ENCODE measurements around the gene IFT52.
"Not testable (repeated sequence)": the region's sequence is repeated elsewhere in the genome, so short reads cannot be mapped to it uniquely, and the experiment has no call there.

Gene IFT52

DNA sequence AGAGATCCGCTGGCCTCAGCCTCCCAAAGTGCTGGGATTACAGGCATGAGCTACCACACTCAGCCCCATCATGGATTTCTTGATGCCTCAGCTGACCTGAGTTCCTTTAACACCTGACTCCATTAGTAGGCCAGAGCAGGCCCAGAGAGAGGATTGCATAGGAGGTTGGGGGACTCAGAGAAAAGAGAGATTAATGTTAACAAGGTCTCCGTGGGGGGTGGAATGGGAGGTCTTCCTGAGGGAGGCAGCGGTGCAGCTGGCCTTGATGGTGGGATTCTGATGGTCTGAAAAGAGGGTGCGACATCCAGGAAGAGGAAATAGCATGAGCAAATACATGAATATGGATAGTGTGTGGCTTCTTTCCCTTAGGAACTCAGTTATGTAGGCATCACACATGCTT lies 22.0 kb upstream of the IFT52 start:
- no peak for DNase-seq

DNA sequence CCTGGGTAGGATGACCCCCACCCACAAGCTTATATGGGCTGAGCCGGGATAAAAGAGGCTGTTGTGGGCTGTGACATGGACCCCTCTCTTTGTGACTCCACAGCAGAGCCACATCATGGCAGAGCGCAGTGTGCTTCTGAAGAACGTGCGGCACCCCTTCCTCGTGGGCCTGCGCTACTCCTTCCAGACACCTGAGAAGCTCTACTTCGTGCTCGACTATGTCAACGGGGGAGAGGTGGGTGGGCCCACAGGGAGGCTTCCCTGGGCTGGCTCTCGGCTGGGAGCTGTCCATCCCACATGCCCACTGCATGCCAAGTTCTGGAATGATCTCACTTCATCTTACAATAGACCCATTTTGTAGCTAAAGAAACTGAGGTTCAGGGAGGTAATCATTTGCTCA lies 21.5 kb upstream of the IFT52 start:
- DNase-seq: no peak

DNA sequence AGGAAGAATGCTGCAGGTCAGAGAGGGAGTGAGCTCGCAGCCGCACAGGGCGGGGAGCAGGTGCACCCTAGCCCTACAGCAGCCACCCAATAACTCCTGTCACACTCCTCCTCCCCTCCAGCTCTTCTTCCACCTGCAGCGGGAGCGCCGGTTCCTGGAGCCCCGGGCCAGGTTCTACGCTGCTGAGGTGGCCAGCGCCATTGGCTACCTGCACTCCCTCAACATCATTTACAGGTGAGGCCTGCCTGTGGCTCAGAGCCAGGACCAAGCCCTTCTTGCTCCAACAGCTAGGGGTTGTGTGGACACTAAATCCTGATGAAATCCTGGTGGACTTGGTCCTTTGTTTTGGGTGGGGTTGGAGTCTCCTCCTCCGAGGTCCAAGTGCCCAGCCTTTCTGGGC lies 20.2 kb upstream of the IFT52 start:
- DNase-seq: no peak

DNA sequence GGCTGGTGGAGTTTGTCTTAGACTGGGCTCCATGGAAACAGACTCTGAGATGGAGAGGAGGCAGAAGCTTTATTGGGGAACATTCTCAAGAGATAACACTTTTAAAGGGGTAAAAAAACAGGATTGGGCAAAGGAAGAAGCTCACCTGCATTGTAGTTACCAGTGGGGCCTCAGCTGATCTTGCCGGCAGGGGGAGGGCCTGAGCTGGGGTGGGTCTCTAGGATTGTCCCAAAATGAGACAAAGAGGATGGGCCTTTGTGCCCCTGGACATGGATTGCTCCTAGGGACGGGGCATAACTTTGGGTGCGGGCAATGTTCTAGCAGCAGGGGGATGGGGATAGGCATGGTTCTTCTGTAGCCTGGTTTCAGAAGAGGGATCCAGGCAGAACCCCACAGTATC lies 19.4 kb upstream of the IFT52 start:
- no peak for DNase-seq

DNA sequence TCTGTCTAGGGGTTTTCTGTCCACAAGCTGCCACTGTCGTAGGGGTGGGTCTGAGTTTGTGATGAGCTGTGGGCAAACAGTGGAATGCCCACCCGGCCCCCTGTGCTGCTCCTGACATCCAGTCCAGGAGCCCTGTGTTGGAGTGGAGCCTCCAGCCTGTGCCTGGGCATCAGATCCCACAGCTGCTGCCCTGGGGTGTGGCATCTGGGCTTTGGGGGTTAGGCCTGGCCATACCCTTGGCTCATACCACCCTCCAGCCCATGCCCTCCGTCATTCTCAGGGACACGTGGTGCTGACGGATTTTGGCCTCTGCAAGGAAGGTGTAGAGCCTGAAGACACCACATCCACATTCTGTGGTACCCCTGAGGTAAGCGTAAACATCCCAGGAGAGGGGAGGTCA lies 19.0 kb upstream of the IFT52 start:
- no peak for DNase-seq

DNA sequence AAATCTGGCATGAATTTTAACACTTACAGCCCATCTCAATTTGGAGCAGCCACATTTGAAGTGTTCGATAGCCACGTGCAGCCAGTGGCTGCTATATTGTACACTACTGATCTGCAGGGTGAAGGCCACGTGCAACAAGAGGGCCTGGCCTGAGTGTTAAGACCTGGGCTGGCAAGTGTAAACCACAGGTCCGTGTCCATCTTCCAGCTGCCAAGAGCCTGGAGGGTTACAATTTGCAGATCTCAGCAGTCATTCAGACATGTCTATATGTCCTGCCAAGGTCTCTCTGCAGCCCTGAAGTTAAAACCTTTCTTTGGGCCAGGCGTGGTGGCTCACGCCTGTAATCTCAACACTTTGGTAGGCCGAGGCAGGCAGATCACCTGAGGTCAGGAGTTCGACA lies 17.8 kb upstream of the IFT52 start:
- DNase-seq: no peak

DNA sequence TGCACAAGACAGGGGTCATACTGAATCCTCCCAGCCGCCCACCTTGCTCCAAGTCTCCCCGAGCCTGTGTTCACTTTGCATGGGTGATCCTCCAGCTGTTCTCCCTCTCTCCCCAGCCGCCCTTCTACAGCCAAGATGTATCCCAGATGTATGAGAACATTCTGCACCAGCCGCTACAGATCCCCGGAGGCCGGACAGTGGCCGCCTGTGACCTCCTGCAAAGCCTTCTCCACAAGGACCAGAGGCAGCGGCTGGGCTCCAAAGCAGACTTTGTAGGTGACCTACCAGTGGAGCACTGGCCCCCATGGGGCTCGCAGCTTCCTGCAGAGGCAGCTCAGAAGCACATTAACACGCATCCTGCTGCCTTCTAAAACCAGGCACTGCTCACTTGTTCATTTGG lies 14.6 kb upstream of the IFT52 start:
- no peak for DNase-seq

DNA sequence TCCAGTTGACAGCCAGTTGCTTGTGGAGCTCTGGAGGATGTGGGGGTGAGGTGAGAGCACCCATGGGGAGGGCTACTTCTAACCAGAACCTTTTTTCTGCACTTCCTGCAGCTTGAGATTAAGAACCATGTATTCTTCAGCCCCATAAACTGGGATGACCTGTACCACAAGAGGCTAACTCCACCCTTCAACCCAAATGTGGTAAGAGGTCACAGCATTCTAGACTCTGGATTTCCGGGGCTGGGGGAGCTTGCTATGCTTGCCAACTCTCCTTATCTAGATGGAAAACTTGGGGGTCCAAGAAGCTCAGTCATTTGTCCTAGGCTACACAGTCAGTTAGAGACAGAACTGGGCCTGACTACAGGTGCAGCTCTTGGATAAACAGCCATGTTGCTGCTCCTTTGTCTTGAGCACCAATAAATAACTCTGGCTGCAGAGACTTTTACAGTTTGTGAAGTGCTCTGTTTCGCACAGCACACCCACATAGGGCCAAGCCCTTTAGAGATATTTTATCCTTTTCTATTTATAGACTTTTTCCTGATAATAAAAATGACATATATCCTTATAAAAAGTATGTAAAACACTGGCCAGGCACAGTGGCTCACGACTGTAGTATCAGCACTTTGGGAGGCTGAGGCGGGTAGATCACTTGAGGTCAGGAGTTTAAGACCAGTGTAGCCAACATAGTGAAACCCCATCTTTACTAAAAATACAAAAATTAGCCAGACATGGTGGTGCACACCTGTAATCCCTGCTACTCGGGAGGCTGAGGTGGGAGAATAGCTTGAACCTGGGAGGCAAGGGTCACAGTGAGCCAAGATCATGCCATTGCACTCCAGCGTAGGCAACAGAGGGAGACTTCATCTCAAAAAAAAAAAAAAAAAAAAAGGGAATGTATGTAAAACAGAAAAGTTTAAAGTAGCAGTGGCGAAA lies 10.6 kb upstream of the IFT52 start:
- no peak for DNase-seq

DNA sequence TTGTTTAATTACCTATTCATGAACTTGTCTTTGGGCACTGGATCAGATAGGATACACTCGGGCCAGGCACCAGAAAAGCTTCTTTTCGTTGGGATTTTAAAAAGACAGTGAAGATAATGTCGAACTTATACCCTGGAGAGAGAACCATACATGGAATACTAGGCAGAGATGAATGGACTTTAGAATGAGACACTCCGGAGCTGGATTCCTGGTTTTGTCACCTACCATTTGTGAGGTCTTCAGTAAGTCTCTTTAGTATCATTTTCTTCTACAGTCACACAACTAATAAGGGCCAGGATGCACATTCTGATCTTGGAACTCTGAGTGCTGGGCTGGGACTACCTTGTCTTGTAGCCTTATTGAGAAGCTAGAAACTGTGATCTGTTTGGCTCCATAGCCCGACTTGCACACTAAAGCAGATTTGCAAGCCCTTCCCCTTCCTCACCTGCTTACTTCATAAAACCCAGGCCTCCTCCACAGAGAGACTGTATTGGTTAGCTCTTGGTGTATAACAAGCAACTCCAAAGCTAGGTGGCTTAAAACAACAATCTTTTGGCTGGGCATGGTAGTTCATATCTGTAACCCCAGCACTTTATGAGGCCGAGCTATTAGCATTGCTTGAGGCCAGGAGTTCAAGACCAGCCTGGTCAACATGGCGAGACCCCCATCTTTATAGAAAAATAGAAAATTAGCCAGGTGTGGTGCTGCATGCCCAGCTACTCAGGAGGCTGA lies 7.4 kb upstream of the IFT52 start:
- no peak for DNase-seq

DNA sequence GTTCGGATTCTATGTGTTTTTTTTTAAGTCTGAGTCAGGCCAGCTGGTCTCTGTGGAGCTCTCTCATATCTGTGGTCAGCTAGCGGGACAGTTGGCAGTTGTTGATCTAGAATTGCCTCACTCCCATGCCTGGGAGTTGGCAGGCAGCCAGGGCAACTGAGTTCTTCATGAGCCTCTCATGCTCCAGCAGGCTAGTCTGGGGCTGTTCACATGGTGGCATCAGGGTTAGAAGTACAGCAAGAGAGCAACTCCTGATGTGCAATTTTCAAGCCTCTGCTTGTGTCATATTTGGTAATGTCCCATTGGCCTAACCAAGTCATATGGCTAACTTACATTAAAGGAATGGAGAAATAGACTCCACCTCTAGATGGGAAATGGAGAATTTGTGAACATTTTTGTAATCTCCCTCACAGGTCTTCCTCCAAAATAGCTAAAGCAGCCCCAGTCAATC lies 6.7 kb upstream of the IFT52 start:
- no peak for DNase-seq

DNA sequence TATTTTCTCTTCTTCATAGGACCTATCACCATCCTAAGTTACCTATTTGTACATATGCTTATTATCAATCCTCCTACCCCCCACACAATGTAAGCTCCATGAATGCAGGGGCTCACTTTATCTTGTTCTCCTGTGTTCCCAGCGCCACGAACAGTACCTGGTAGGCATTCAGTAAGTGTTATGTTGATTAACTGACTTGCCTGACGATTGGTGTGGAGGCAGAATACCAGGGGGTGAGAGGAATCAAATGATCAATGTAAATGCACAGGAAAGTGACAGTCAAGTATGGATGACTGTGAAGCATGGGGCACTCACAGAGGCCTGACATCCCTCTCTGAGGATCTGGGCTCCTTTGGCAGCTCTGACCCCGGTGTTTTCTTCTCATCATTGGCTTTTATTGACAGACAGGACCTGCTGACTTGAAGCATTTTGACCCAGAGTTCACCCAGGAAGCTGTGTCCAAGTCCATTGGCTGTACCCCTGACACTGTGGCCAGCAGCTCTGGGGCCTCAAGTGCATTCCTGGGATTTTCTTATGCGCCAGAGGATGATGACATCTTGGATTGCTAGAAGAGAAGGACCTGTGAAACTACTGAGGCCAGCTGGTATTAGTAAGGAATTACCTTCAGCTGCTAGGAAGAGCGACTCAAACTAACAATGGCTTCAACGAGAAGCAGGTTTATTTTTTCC lies 6.1 kb upstream of the IFT52 start:
- no peak for DNase-seq

DNA sequence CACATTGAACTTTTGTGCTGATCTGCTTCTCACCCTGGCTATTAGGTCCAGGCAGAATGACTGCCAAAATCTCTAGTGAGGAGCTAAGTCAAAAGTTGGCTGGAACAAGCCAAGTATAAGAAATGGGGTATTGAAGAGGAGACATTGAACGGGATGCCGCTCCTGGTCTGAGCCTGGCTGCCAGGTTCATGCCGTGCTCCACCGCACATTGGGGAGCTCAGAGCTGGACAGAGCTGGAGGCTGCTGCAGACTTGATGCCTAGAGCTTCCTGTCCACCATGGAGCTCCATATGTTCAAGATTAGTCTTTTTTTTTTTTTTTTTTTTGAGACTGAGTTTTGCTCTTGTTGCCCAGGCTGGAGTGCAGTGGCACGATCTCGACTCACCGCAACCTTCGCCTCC lies 4.1 kb upstream of the IFT52 start:
- DNase-seq: no peak

DNA sequence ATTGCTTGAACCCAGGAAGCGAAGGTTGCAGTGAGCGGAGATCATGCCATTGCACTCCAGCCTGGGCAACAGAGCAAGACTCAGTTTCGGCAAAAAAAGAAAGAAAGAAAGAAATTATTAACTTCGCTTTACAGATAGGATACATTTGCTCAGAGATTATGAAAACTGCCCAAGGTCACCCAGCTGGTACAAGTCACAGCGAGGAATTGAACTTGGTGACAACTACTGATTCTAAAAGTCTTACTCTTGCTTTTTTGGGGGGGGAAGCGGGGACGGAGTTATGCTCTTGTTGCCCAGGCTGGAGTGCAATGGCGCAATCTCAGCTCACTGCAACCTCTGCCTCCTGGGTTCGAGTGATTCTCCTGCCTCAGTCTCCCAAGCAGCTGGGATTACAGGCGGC lies 2.2 kb upstream of the IFT52 start:
- not testable (repeated sequence) for DNase-seq

DNA sequence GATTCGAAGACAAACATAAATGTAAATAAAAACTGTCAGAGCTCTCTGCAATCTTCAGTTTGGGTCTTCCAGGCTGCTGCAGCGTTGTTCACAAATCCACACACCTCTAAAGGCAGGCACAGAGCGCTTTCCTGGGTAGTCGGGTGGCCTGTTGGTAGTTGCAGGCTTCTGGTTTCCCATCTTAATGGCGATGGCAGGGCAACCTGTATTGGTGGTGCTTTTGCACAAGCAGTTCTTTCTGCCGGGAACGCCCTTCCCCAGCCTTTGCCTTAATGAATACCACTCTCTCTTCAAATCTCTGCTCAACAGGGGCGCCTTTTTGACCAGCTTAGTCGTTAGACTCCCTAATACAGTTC lies 723 bp upstream of the IFT52 start:
- no peak for DNase-seq

DNA sequence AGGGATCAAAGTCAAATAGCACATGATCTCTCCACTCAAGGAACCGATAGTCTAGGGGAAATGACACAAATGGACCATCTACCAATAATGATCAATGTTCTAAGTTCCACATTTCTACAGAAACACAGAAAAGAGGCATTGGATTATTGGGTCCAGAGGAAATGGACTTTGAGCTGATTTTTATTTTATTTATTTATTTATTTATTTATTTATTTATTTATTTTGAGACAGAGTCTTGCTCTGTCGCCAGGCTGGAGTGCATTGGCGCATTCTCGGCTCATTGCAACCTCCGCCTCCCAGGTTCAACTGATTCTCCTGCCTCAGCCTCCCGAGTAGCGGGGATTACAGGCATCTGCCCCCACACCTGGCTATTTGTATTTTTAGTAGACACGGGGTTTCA lies 11.2 kb downstream of the IFT52 start:
- not testable (repeated sequence) for DNase-seq

DNA sequence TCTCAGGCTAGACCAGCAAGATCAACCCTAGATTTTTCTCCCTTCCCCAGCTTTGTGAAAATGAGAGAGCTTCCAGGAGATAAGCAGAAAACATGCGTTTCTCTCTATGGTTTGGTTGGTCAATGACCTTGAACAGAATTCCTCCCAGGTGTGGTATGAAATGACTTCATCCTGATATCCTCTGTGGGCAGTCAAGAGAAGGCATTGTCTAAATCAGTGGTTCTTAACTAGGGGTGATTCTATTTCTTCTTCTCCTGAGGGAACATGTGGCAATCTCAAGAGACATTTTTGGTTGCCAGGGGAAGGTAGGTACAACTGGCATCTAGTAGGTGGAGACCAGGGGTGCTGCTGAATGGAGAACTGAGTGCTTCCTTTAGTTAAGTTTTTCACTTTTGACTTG lies 12.4 kb downstream of the IFT52 start:
- DNase-seq: no peak

DNA sequence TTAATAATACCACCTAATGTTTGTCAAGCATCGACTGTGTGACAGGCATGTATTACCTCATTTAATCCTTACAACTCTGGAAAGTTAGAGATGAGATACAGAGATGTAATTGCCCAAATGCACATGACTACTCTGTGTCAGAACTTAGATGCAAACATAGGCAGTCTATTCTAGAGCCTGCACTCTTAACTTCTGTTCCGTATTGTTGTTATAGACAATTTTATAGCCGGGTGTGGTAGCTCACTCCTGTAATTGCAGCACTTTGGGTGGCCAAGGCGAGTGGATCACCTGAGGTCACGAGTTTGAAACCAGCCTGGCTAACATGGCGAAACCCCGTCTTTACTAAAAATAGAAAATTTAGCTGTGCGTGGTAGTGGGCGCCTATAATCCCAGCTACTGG lies 15.0 kb downstream of the IFT52 start:
- DNase-seq: no peak

DNA sequence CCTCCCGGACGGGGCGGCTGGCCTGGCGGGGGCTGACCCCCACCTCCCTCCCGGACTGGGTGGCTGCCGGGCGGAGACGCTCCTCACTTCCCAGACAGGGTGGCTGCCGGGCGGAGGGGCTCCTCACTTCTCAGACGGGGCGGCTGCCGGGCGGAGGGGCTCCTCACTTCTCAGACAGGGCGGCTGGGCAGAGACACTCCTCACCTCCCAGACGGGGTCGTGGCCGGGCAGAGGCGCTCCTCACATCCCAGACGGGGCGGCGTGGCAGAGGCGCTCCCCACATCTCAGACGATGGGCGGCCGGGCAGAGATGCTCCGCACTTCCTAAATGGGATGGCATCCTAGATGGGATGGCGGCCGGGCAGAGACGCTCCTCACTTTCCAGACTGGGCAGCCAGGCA lies 16.5 kb downstream of the IFT52 start:
- DNase-seq: not testable (repeated sequence)

DNA sequence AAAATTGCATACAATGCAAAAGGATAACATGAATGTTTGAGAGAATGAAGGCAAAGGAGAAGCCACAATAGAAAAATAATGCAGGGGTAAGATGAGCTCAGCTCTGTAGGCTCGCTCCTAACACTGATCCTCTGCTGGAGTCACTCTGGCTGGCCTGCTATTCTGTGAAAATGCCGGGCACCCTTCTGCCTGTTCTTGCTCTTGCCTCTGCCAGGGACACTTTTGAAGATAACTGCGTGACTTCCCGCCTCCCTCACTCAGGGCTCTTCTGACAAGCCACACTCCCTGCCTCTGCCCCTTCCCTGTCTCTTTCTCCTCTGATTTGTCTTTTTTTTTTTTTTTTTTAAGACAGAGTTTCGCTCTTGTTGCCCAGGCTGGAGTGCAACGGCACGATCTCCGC lies 40.9 kb downstream of the IFT52 start:
- no peak for DNase-seq

DNA sequence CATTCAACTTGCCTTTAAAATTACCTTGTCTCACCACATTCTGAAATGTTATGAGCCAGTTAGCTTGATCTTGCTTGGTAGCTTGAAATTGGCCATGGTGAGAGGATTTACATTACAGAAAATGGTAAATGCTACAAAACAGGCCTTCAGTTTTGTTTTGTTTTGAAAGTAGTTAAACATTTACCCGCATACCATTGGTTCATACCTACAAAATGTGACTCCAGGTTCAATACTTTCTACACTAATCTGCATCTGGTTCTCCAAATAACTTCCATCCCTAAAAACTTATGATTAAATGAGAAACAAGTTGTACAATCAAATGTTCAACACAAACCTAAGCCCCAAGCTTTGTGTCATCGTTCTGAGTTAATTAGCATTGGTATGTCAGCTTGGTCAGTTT lies 45.7 kb downstream of the IFT52 start:
- DNase-seq: no peak

DNA sequence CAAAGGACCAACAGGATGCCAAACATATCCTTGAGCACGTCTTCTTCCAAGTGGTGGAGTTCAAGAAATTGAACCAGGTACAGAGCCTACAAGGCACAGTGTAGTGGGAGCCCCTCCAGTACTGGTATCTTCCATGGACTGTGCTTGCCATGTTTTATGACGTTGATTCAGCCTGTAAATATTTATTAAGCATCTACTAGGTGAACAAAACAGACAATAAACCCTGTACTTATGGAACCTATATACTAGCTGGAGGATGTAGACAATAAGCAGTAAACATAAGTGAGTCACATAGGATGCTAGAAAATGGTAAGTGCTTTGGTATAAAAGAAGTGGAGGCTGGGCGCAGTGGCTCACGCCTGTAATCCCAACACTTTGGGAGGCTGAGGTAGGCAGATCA lies 51.8 kb downstream of the IFT52 start:
- no peak for DNase-seq

DNA sequence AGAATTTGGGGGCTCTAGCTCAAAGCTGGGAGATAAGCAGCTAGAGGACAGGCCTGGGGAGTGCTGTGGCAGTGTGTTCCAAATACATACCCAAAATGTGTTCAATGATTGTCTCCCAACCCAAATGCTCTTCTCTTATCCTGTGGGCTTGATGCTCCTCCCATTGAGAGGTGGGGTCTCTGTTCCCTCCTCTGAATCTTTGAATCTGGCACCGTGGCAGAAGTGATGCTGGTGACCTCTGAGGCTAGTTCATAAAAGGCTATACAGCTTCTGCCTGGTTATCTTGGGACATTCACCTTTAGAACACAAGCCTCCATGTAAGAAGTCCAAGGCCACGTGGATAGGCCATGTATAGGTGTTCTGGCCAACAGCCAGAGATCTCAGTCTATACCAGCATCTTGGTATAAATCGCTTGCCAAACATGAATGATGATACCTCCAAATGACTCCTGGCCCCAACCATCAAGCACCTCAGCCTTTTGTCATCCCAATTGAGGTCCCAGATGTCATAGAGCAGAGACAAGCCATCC lies 60.3 kb downstream of the IFT52 start:
- no peak for DNase-seq

DNA sequence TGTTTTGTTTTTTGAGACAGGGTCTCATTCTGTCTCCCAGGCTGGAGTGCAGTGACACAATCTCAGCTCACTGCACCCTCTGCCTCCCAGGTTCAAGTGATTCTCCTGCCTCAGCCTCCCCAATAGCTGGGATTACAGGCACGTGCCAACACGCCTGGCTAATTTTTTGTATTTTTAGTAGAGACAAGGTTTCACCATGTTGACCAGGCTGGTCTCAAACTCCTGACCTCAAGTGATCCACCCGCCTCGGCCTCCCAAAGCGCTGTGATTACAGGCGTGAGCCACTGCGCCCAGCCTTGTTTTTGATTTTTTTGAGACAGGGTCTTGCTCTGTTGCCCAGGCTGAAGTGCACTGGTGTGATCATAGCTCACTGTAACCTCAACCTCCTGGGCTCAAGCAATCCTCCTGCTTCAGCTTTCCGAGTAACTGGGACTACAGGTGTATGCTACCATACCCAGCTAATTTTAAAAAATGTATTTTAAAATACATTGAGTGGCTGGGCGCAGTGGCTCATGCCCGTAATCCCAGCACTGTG lies 61.0 kb downstream of the IFT52 start:
- DNase-seq: not testable (repeated sequence)
